ENCODE results near the gene MTIF3. TPM values are rescaled to one million over a fixed set of nuclear protein-coding genes. Genes with fewer than 3 reads are reported as not detected.

The MTIF3 gene
- 100 to 1,000 TPM; 113 to 252 TPM for total RNA-seq

GRCh38 chr13:27449936-27450828, at the start of gene MTIF3:
Gene MTIF3, minus strand, starts transcription at chr13:27450564. Its CDS starts 10,116 bp downstream, at chr13:27440448.
- Histone ChIP-seq H3K27ac (peak within 1 kb of the TSS; percentile 98 to 99), H3K4me3 (peak within 1 kb of the TSS; percentile 79 to 95), H3K27me3 (no peaks in the 10 kb centered on the region), H3K9me3 (no peaks in the 10 kb centered on the region), H3K4me1 (peaks cover 0 to 37% of the 10 kb centered on the region in 2 donors), H3K36me3 (no peaks in the 10 kb centered on the region)
- peak; percentile 95 for DNase-seq (ENCODE audit: low spot score)
- TF ChIP-seq CTCF (IDR thresholded peaks at IDR 0.05) = peak in 1 of 2 donors; percentile 24

GRCh38 chr13:27497563-27498230, 47.3 kb upstream of the MTIF3 start:
- DNase-seq (ENCODE audit: low spot score) = peak; percentile 23
- no peak overlapping the region for H3K27ac ChIP-seq
- TF ChIP-seq CTCF (IDR thresholded peaks at IDR 0.05) = no peak
- no peaks in the 10 kb centered on the region for H3K4me1 ChIP-seq
- no peaks in the 10 kb centered on the region for H3K27me3 ChIP-seq
- H3K4me3 ChIP-seq = no peak overlapping the region
- no peaks in the 10 kb centered on the region for H3K36me3 ChIP-seq
- H3K9me3 ChIP-seq = no peaks in the 10 kb centered on the region

- H3K4me3 ChIP-seq = no peak overlapping the region
- no peak overlapping the region for H3K27ac ChIP-seq
- TF ChIP-seq CTCF (IDR thresholded peaks at IDR 0.05) = no peak
- no peaks in the 10 kb centered on the region for H3K27me3 ChIP-seq
- H3K9me3 ChIP-seq = no peaks in the 10 kb centered on the region
- H3K36me3 ChIP-seq = no peaks in the 10 kb centered on the region
- no peaks in the 10 kb centered on the region for H3K4me1 ChIP-seq
- DNase-seq (ENCODE audit: low spot score) = peak; percentile 53
Measured at GRCh38 chr13:27496536-27497273, 46.3 kb upstream of the MTIF3 start.

- H3K4me3 ChIP-seq = no peak overlapping the region
- no peaks in the 10 kb centered on the region for H3K36me3 ChIP-seq
- H3K27ac ChIP-seq = no peak overlapping the region
- peak; percentile 53 for DNase-seq (ENCODE audit: low spot score)
- no peaks in the 10 kb centered on the region for H3K27me3 ChIP-seq
- H3K4me1 ChIP-seq = no peaks in the 10 kb centered on the region
- TF ChIP-seq CTCF (IDR thresholded peaks at IDR 0.05) = no peak
- no peaks in the 10 kb centered on the region for H3K9me3 ChIP-seq
Measured at GRCh38 chr13:27496006-27496405, 45.6 kb upstream of the MTIF3 start.

- DNase-seq (ENCODE audit: low spot score) = no peak
- Histone ChIP-seq H3K4me1 (no peaks in the 10 kb centered on the region), H3K4me3 (no peak overlapping the region), H3K36me3 (no peaks in the 10 kb centered on the region), H3K27ac (no peak overlapping the region), H3K27me3 (no peaks in the 10 kb centered on the region), H3K9me3 (no peaks in the 10 kb centered on the region)
- no peak for TF ChIP-seq CTCF (IDR thresholded peaks at IDR 0.05)
Measured at GRCh38 chr13:27495551-27495950, 45.2 kb upstream of the MTIF3 start.
